ENCODE data around the gene AP3B2.
"Not testable (repeated sequence)": the region's sequence is repeated elsewhere in the genome, so short reads cannot be mapped to it uniquely, and the experiment has no call there.

Gene AP3B2

GRCh38 chr15:82709081-82709420, 624 bp downstream of the AP3B2 start:
- H3K27ac ChIP-seq, result peak overlapping the region in 9 of 11 experiments; percentile 24 to 71 (median 60); a peak in 14 of 22 replicates

GRCh38 chr15:82705856-82706255, 3.8 kb downstream of the AP3B2 start:
- H3K9me3 ChIP-seq (replicated peaks in 1 of 11); H3K27me3 ChIP-seq; H3K36me3 ChIP-seq: not testable (repeated sequence)

More at GRCh38 chr15:82709081-82709420, 624 bp downstream of the AP3B2 start:
- Histone ChIP-seq H3K27me3 (no peaks in the 10 kb centered on the region), H3K9ac (peak overlapping the region in 10 of 11 experiments; percentile 33 to 78 (median 67); a peak in 18 of 22 replicates), H3K9me3 (replicated peaks in 1 of 11) (no peaks in the 10 kb centered on the region), H3K4me1 (peaks cover 11 to 16% (median 13%) of the 10 kb centered on the region in 10 experiments; a peak in 19 of 20 replicates), H3K4me2 (peak overlapping the region; percentile 88 to 99 (median 96)), H3K36me3 (no peaks in the 10 kb centered on the region), H3K4me3 (peak overlapping the region; percentile 69 to 88 (median 78)), H4K20me1 (peaks cover 0 to 11% (median 6%) of the 10 kb centered on the region in 11 experiments; a peak in 7 of 22 replicates)
- TF ChIP-seq Cebpa-rat (IDR thresholded peaks at IDR 0.05), result no peak

GRCh38 chr15:82699726-82700125, 9.9 kb downstream of the AP3B2 start:
- Histone ChIP-seq H3K4me2 (no peak overlapping the region), H4K20me1 (no peaks in the 10 kb centered on the region; a peak in 1 of 22 replicates), H3K9ac (no peak overlapping the region), H3K27ac (no peak overlapping the region), H3K4me3 (no peak overlapping the region), H3K27me3 (no peaks in the 10 kb centered on the region), H3K4me1 (no peaks in the 10 kb centered on the region), H3K9me3 (replicated peaks in 1 of 11) (no peaks in the 10 kb centered on the region), H3K36me3 (no peaks in the 10 kb centered on the region)
- no peak for TF ChIP-seq Cebpa-rat (IDR thresholded peaks at IDR 0.05)

More at GRCh38 chr15:82705856-82706255, 3.8 kb downstream of the AP3B2 start:
- not testable (repeated sequence) for H3K27ac ChIP-seq, H3K9ac ChIP-seq, H3K4me2 ChIP-seq, H3K4me3 ChIP-seq
- peaks cover 0 to 11% (median 6%) of the 10 kb centered on the region in 11 experiments; a peak in 6 of 22 replicates for H4K20me1 ChIP-seq
- peaks cover 11 to 16% (median 13%) of the 10 kb centered on the region in 10 experiments; a peak in 19 of 20 replicates for H3K4me1 ChIP-seq

GRCh38 chr15:82698711-82699345, 10.8 kb downstream of the AP3B2 start:
- no peak overlapping the region for H3K27ac ChIP-seq

GRCh38 chr15:82697735-82698407, 11.8 kb downstream of the AP3B2 start:
- H3K9ac ChIP-seq, result no peak overlapping the region
- H3K9me3 ChIP-seq (replicated peaks in 1 of 11), result no peaks in the 10 kb centered on the region
- H3K36me3 ChIP-seq, result no peaks in the 10 kb centered on the region
- no peak overlapping the region for H3K27ac ChIP-seq
- no peak overlapping the region for H3K4me2 ChIP-seq
- no peaks in the 10 kb centered on the region; a peak in 1 of 22 replicates for H4K20me1 ChIP-seq
- TF ChIP-seq Cebpa-rat (IDR thresholded peaks at IDR 0.05), result no peak
- H3K4me3 ChIP-seq, result no peak overlapping the region
- no peaks in the 10 kb centered on the region for H3K27me3 ChIP-seq
- no peaks in the 10 kb centered on the region for H3K4me1 ChIP-seq

More at GRCh38 chr15:82698711-82699345, 10.8 kb downstream of the AP3B2 start:
- Histone ChIP-seq H3K9me3 (replicated peaks in 1 of 11) (no peaks in the 10 kb centered on the region), H3K4me3 (no peak overlapping the region), H3K36me3 (no peaks in the 10 kb centered on the region), H3K9ac (no peak overlapping the region), H3K4me1 (no peaks in the 10 kb centered on the region), H3K4me2 (no peak overlapping the region), H4K20me1 (no peaks in the 10 kb centered on the region; a peak in 1 of 22 replicates), H3K27me3 (no peaks in the 10 kb centered on the region)
- TF ChIP-seq Cebpa-rat (IDR thresholded peaks at IDR 0.05), result no peak

- Histone ChIP-seq H3K36me3 (no peaks in the 10 kb centered on the region), H3K27ac (no peak overlapping the region), H3K9me3 (replicated peaks in 1 of 11) (no peaks in the 10 kb centered on the region), H3K27me3 (no peaks in the 10 kb centered on the region), H3K4me1 (no peaks in the 10 kb centered on the region), H4K20me1 (no peaks in the 10 kb centered on the region), H3K4me3 (no peak overlapping the region), H3K4me2 (no peak overlapping the region), H3K9ac (no peak overlapping the region)
- TF ChIP-seq Cebpa-rat (IDR thresholded peaks at IDR 0.05), result no peak
Measured at GRCh38 chr15:82692171-82692570, 17.5 kb downstream of the AP3B2 start.

- Histone ChIP-seq H3K9me3 (replicated peaks in 1 of 11) (no peaks in the 10 kb centered on the region), H3K27me3 (no peaks in the 10 kb centered on the region), H3K4me2 (no peak overlapping the region), H3K36me3 (no peaks in the 10 kb centered on the region), H3K4me3 (no peak overlapping the region), H4K20me1 (no peaks in the 10 kb centered on the region), H3K4me1 (no peaks in the 10 kb centered on the region), H3K27ac (no peak overlapping the region), H3K9ac (no peak overlapping the region)
- TF ChIP-seq Cebpa-rat (IDR thresholded peaks at IDR 0.05), result no peak
Measured at GRCh38 chr15:82689147-82689546, 20.5 kb downstream of the AP3B2 start.

- Histone ChIP-seq H3K9ac (no peak overlapping the region), H3K36me3 (no peaks in the 10 kb centered on the region), H4K20me1 (no peaks in the 10 kb centered on the region), H3K4me3 (no peak overlapping the region), H3K4me1 (no peaks in the 10 kb centered on the region), H3K4me2 (no peak overlapping the region), H3K27me3 (no peaks in the 10 kb centered on the region), H3K9me3 (replicated peaks in 1 of 11) (no peaks in the 10 kb centered on the region), H3K27ac (no peak overlapping the region)
- TF ChIP-seq Cebpa-rat (IDR thresholded peaks at IDR 0.05), result no peak
Measured at GRCh38 chr15:82688691-82689090, 21.0 kb downstream of the AP3B2 start.

GRCh38 chr15:82681371-82681770, 28.3 kb downstream of the AP3B2 start:
- Histone ChIP-seq H3K9me3 (replicated peaks in 1 of 11) (no peaks in the 10 kb centered on the region; a peak in 1 of 22 replicates), H3K4me1 (no peaks in the 10 kb centered on the region), H3K4me2 (no peak overlapping the region), H3K27ac (no peak overlapping the region), H3K36me3 (no peaks in the 10 kb centered on the region), H3K9ac (no peak overlapping the region), H3K27me3 (no peaks in the 10 kb centered on the region), H4K20me1 (0 out of 22 replicates have a peak, but pooled peaks cover 0 to 2% (median 0%) of the 10 kb centered on the region in 11 experiments), H3K4me3 (no peak overlapping the region)
- no peak for TF ChIP-seq Cebpa-rat (IDR thresholded peaks at IDR 0.05)

Measured in BLaER1 treated with 17β-estradiol and CSF1 and Interleukin-3, amounts not matched to agents 10 nM and 100 nM (cell line).